NCI-H2081 (cell line): Measurements from ENCODE around the gene RPTN.
"Not testable (repeated sequence)": the region's sequence is repeated elsewhere in the genome, so short reads cannot be mapped to it uniquely, and the experiment has no call there.

Experiments used
- DNase-seq, 2 experiments: peaks; one replicate each; lab custom pipeline; 2025; lab: John Stamatoyannopoulos, UW

RPTN gene

GRCh38 chr1:152165286-152166077 is 6.5 kb upstream of the RPTN start:
- DNase-seq, result no peak

- DNase-seq, result no peak
Observed at GRCh38 chr1:152164517-152165136, 5.6 kb upstream of the RPTN start.

GRCh38 chr1:152162792-152163463 is 3.9 kb upstream of the RPTN start:
- no peak for DNase-seq

GRCh38 chr1:152160576-152160975 is 1.5 kb upstream of the RPTN start:
- no peak for DNase-seq

- DNase-seq, result no peak
Observed at GRCh38 chr1:152153996-152154395, 5.0 kb downstream of the RPTN start.

GRCh38 chr1:152151646-152152045 is 7.4 kb downstream of the RPTN start:
- DNase-seq, result no peak

- no peak for DNase-seq
Observed at GRCh38 chr1:152148981-152149380, 10.0 kb downstream of the RPTN start.

GRCh38 chr1:152148051-152148450 is 11.0 kb downstream of the RPTN start:
- no peak for DNase-seq

- DNase-seq, result no peak
Observed at GRCh38 chr1:152145769-152146168, 13.3 kb downstream of the RPTN start.

- not testable (repeated sequence) for DNase-seq
Observed at GRCh38 chr1:152144674-152145183, 14.3 kb downstream of the RPTN start.

GRCh38 chr1:152143150-152143887 is 15.7 kb downstream of the RPTN start:
- no peak for DNase-seq

- peak; percentile 18 for DNase-seq
Observed at GRCh38 chr1:152141971-152142584, 16.9 kb downstream of the RPTN start.

- DNase-seq, result no peak
Observed at GRCh38 chr1:152137215-152137614, 21.8 kb downstream of the RPTN start.

GRCh38 chr1:152130186-152130585 is 28.8 kb downstream of the RPTN start:
- DNase-seq, result no peak

GRCh38 chr1:152127673-152128072 is 31.4 kb downstream of the RPTN start:
- no peak for DNase-seq

GRCh38 chr1:152125834-152126443 is 33.1 kb downstream of the RPTN start:
- no peak for DNase-seq

- no peak for DNase-seq
Observed at GRCh38 chr1:152118915-152119314, 40.1 kb downstream of the RPTN start.

- DNase-seq, result no peak
Observed at GRCh38 chr1:152115344-152115743, 43.7 kb downstream of the RPTN start, which contains the start of gene TCHH. Gene TCHH (minus strand): TSS chr1:152115444. CDS start chr1:152114080, 1,364 bp downstream.

- no peak for DNase-seq
Observed at GRCh38 chr1:152112885-152113432, 46.1 kb downstream of the RPTN start.

GRCh38 chr1:152112101-152112884 is 46.7 kb downstream of the RPTN start:
- DNase-seq, result no peak
